ENCODE data around the gene CTDP1.
"Not testable (repeated sequence)": the region's sequence is repeated elsewhere in the genome, so short reads cannot be mapped to it uniquely, and the experiment has no call there.

The CTDP1 gene

GRCh38 chr18:79704631-79705030 lies 25.0 kb downstream of the CTDP1 start:
- no peak for DNase-seq

GRCh38 chr18:79705272-79705671 lies 25.7 kb downstream of the CTDP1 start:
- DNase-seq, result no peak

- no peak for DNase-seq
Measured at GRCh38 chr18:79706006-79706405, 26.4 kb downstream of the CTDP1 start.

GRCh38 chr18:79706658-79707057 lies 27.1 kb downstream of the CTDP1 start:
- DNase-seq, result no peak

GRCh38 chr18:79707239-79707638 lies 27.6 kb downstream of the CTDP1 start:
- DNase-seq, result no peak

- no peak for DNase-seq
Measured at GRCh38 chr18:79707671-79708070, 28.1 kb downstream of the CTDP1 start.

- DNase-seq, result no peak
Measured at GRCh38 chr18:79708412-79708811, 28.8 kb downstream of the CTDP1 start.

- DNase-seq, result no peak
Measured at GRCh38 chr18:79712206-79712857, 32.7 kb downstream of the CTDP1 start.

GRCh38 chr18:79713341-79713740 lies 33.7 kb downstream of the CTDP1 start:
- DNase-seq, result no peak

- no peak for DNase-seq
Measured at GRCh38 chr18:79714531-79715240, 35.1 kb downstream of the CTDP1 start.

GRCh38 chr18:79715280-79715679 lies 35.7 kb downstream of the CTDP1 start:
- DNase-seq, result no peak

- DNase-seq, result no peak
Measured at GRCh38 chr18:79717059-79717458, 37.5 kb downstream of the CTDP1 start.

GRCh38 chr18:79717555-79718074 lies 38.0 kb downstream of the CTDP1 start:
- DNase-seq, result no peak

- DNase-seq, result no peak
Measured at GRCh38 chr18:79718126-79718525, 38.5 kb downstream of the CTDP1 start.

- DNase-seq, result no peak
Measured at GRCh38 chr18:79718878-79719477, 39.4 kb downstream of the CTDP1 start.

GRCh38 chr18:79719478-79720358 lies 40.1 kb downstream of the CTDP1 start:
- DNase-seq, result not testable (repeated sequence)

GRCh38 chr18:79720359-79720733 lies 40.7 kb downstream of the CTDP1 start:
- DNase-seq, result no peak

- no peak for DNase-seq
Measured at GRCh38 chr18:79723036-79723435, 43.4 kb downstream of the CTDP1 start.

- DNase-seq, result no peak
Measured at GRCh38 chr18:79723628-79724027, 44.0 kb downstream of the CTDP1 start.

- DNase-seq, result no peak
Measured at GRCh38 chr18:79724299-79725080, 44.9 kb downstream of the CTDP1 start.

GRCh38 chr18:79725486-79725885 lies 45.9 kb downstream of the CTDP1 start:
- no peak for DNase-seq

GRCh38 chr18:79726721-79727120 lies 47.1 kb downstream of the CTDP1 start:
- DNase-seq, result no peak

Measured in SHP77 (cell line).